NB4 (cell line): ENCODE measurements around the gene ZIC4.

Experiments
- DNase-seq: peaks from one replicate; pipeline ENCODE4 v3.0.0; 2010; ENCODE audit warnings: low read depth
- H3K4me3 ChIP-seq: one replicate; pipeline ENCODE4 v1.5.1; 2011; ENCODE audit warnings: mild to moderate bottlenecking, low read depth, low read length, moderate library complexity
- CTCF ChIP-seq: IDR thresholded peaks from one replicate; pipeline ENCODE4 v1.5.1; 2012; ENCODE audit warnings: low read depth, low read length
- MAX ChIP-seq: IDR thresholded peaks from 2 replicates; pipeline ENCODE4 v1.6.1; 2011; ENCODE audit warnings: low read depth, low read length
- MYC ChIP-seq: IDR thresholded peaks from 2 replicates; pipeline ENCODE4 v1.6.1; 2011; ENCODE audit warnings: low read depth, low read length
- POLR2A ChIP-seq: IDR thresholded peaks from 2 replicates; pipeline ENCODE4 v1.6.1; 2011; ENCODE audit warnings: mild to moderate bottlenecking; ENCODE audit not compliant: insufficient read length; ENCODE audit errors: extremely low read depth

The ZIC4 gene

GRCh38 chr3:147405231-147406027, 914 bp downstream of the ZIC4 start:
- no peak overlapping the region for H3K4me3 ChIP-seq
- TF ChIP-seq POLR2A (no peak), CTCF (no peak), MYC (no peak), MAX (no peak)
- no peak for DNase-seq

- no peak for DNase-seq
- TF ChIP-seq MYC (no peak), MAX (no peak), CTCF (no peak)
- no peak overlapping the region for H3K4me3 ChIP-seq
Measured at GRCh38 chr3:147404800-147405230, 1.5 kb downstream of the ZIC4 start.

- TF ChIP-seq CTCF (no peak), MYC (no peak), MAX (no peak), POLR2A (no peak)
- no peak overlapping the region for H3K4me3 ChIP-seq
- DNase-seq: no peak
Measured at GRCh38 chr3:147404000-147404799, 2.1 kb downstream of the ZIC4 start.

GRCh38 chr3:147403511-147403910, 2.8 kb downstream of the ZIC4 start:
- no peak for DNase-seq
- TF ChIP-seq MAX: no peak
- no peak for TF ChIP-seq CTCF
- no peak for TF ChIP-seq MYC
- TF ChIP-seq POLR2A: no peak
- H3K4me3 ChIP-seq: no peak overlapping the region

GRCh38 chr3:147402159-147402558, 4.2 kb downstream of the ZIC4 start:
- DNase-seq: no peak
- TF ChIP-seq POLR2A: no peak
- TF ChIP-seq CTCF: no peak
- TF ChIP-seq MAX: no peak
- no peak for TF ChIP-seq MYC
- no peak overlapping the region for H3K4me3 ChIP-seq
